MM.1S (cell line): ENCODE measurements around the gene LAMTOR1.

Source experiments
- DNase-seq: peaks from one replicate; pipeline ENCODE4 v3.0.0-alpha.2; 2015
- H2AFZ ChIP-seq: fragments of 300-600 bp; sonication (generic); 2 replicates; pipeline ENCODE4 v1.6.0; 2016; ENCODE audit warnings: antibody characterized with exemption, low read length
- H3F3A ChIP-seq: fragments of 300-600 bp; sonication (generic); 2 replicates; pipeline ENCODE4 v1.6.1; 2016; ENCODE audit warnings: mild to moderate bottlenecking, antibody characterized with exemption, low read length, moderate library complexity, mixed read lengths; ENCODE audit not compliant: insufficient read depth
- H3K27ac ChIP-seq: fragments of 300-600 bp; sonication (generic); 2 replicates; pipeline ENCODE4 v1.5.1; 2016; ENCODE audit warnings: mild to moderate bottlenecking, low read length
- H3K27me3 ChIP-seq: fragments of 300-600 bp; sonication (generic); replicated peaks from 2 replicates; pipeline ENCODE4 v1.6.0; 2016; ENCODE audit warnings: low read length; ENCODE audit not compliant: insufficient read depth
- H3K36me3 ChIP-seq: fragments of 300-600 bp; sonication (generic); replicated peaks from 2 replicates; pipeline ENCODE4 v1.6.1; 2016; ENCODE audit warnings: mild to moderate bottlenecking, low read length, mixed read lengths; ENCODE audit not compliant: insufficient read depth
- H3K4me1 ChIP-seq: fragments of 300-600 bp; sonication (generic); 2 replicates; pipeline ENCODE4 v1.6.1; 2016; ENCODE audit warnings: low read length, mixed read lengths
- H3K4me2 ChIP-seq: fragments of 300-600 bp; sonication (generic); 2 replicates; pipeline ENCODE4 v1.6.0; 2016; ENCODE audit warnings: low read depth, low read length
- H3K4me3 ChIP-seq: fragments of 300-600 bp; sonication (generic); 2 replicates; pipeline ENCODE4 v1.5.1; 2016; ENCODE audit warnings: low read length, mixed read lengths
- H3K79me2 ChIP-seq: fragments of 300-600 bp; sonication (generic); 2 replicates; pipeline ENCODE4 v1.6.1; 2016; ENCODE audit warnings: mixed run types, low read length, mixed read lengths
- H3K9ac ChIP-seq: fragments of 300-600 bp; sonication (generic); 2 replicates; pipeline ENCODE4 v1.6.1; 2016; ENCODE audit warnings: low read length, mixed read lengths
- H3K9me2 ChIP-seq: fragments of 300-600 bp; sonication (generic); replicated peaks from 2 replicates; pipeline ENCODE4 v1.6.1; 2016; ENCODE audit warnings: mild to moderate bottlenecking, low read length, mixed read lengths; ENCODE audit not compliant: insufficient read depth
- H3K9me3 ChIP-seq: fragments of 300-600 bp; sonication (generic); replicated peaks from 2 replicates; pipeline ENCODE4 v1.6.1; 2016; ENCODE audit warnings: mild to moderate bottlenecking, low read length, mixed read lengths; ENCODE audit not compliant: insufficient read depth
- H4K20me1 ChIP-seq: fragments of 300-600 bp; sonication (generic); 2 replicates; pipeline ENCODE4 v1.6.1; 2016; ENCODE audit warnings: mild to moderate bottlenecking, low read length, moderate library complexity, mixed read lengths; ENCODE audit not compliant: insufficient read depth
- CTCF ChIP-seq: fragments of 300-600 bp; sonication (generic); IDR thresholded peaks from 2 replicates; pipeline ENCODE4 v1.5.1; 2016; ENCODE audit warnings: antibody characterized with exemption, low read length, mixed read lengths
- EZH2 ChIP-seq: fragments of 300-600 bp; sonication (generic); optimal IDR thresholded peaks from 2 replicates; pipeline ENCODE3; 2017; ENCODE audit warnings: low read depth, mild to moderate bottlenecking, antibody characterized with exemption, low read length, mixed read lengths
- EZH2phosphoT487 ChIP-seq: fragments of 300-600 bp; sonication (generic); IDR thresholded peaks from 2 replicates; pipeline ENCODE4 v1.6.1; 2018; ENCODE audit warnings: antibody characterized with exemption, low read length

The LAMTOR1 gene

GRCh38 chr11:72140661-72141060 lies 37.6 kb upstream of the LAMTOR1 start:
- DNase-seq: no peak
- Histone ChIP-seq H3K4me2 (no peak overlapping the region), H3K27ac (no peak overlapping the region), H3K9me3 (no peaks in the 10 kb centered on the region), H3K79me2 (no peaks in the 10 kb centered on the region), H2AFZ (no peak overlapping the region), H3K36me3 (no peaks in the 10 kb centered on the region), H3K9ac (no peak overlapping the region), H3K9me2 (no peaks in the 10 kb centered on the region), H4K20me1 (no peaks in the 10 kb centered on the region), H3K4me3 (no peak overlapping the region), H3K27me3 (no peaks in the 10 kb centered on the region), H3K4me1 (no peaks in the 10 kb centered on the region), H3F3A (no peaks in the 10 kb centered on the region)
- TF ChIP-seq EZH2phosphoT487: no peak

- no peak overlapping the region for H3K9ac ChIP-seq
- TF ChIP-seq EZH2phosphoT487 (no peak), EZH2 (no peak), CTCF (no peak)
- no peaks in the 10 kb centered on the region for H3K36me3 ChIP-seq
- H2AFZ ChIP-seq: no peak overlapping the region
- no peaks in the 10 kb centered on the region for H4K20me1 ChIP-seq
- no peaks in the 10 kb centered on the region for H3K27me3 ChIP-seq
- no peaks in the 10 kb centered on the region for H3K9me3 ChIP-seq
- H3K4me1 ChIP-seq: no peaks in the 10 kb centered on the region
- no peak overlapping the region for H3K4me2 ChIP-seq
- H3K79me2 ChIP-seq: no peaks in the 10 kb centered on the region
- H3K27ac ChIP-seq: no peak overlapping the region
- no peak for DNase-seq
- H3K4me3 ChIP-seq: no peak overlapping the region
- H3K9me2 ChIP-seq: no peaks in the 10 kb centered on the region
- no peaks in the 10 kb centered on the region for H3F3A ChIP-seq
These were observed 36.4 kb upstream of the LAMTOR1 start for GRCh38 chr11:72139500-72139899.

- Histone ChIP-seq H3F3A (no peaks in the 10 kb centered on the region), H3K9me3 (no peaks in the 10 kb centered on the region), H3K9me2 (no peaks in the 10 kb centered on the region), H3K4me1 (no peaks in the 10 kb centered on the region), H3K9ac (no peak overlapping the region), H3K4me3 (no peak overlapping the region), H3K36me3 (no peaks in the 10 kb centered on the region), H3K4me2 (no peak overlapping the region), H4K20me1 (no peaks in the 10 kb centered on the region), H3K27ac (no peak overlapping the region), H3K27me3 (no peaks in the 10 kb centered on the region), H2AFZ (no peak overlapping the region), H3K79me2 (no peaks in the 10 kb centered on the region)
- TF ChIP-seq CTCF (no peak), EZH2phosphoT487 (no peak), EZH2 (no peak)
- no peak for DNase-seq
These were observed 35.8 kb upstream of the LAMTOR1 start for GRCh38 chr11:72138821-72139390.

GRCh38 chr11:72136684-72137262 lies 33.7 kb upstream of the LAMTOR1 start:
- H3K9me2 ChIP-seq: no peaks in the 10 kb centered on the region
- H3K79me2 ChIP-seq: no peaks in the 10 kb centered on the region

More at GRCh38 chr11:72136684-72137262, 33.7 kb upstream of the LAMTOR1 start:
- no peaks in the 10 kb centered on the region for H3K36me3 ChIP-seq
- no peak overlapping the region for H3K4me2 ChIP-seq
- no peaks in the 10 kb centered on the region for H3K9me3 ChIP-seq
- H3K4me1 ChIP-seq: no peaks in the 10 kb centered on the region
- no peak overlapping the region for H2AFZ ChIP-seq
- no peak for DNase-seq
- H3K9ac ChIP-seq: no peak overlapping the region
- no peaks in the 10 kb centered on the region for H4K20me1 ChIP-seq
- no peak overlapping the region for H3K27ac ChIP-seq
- no peaks in the 10 kb centered on the region for H3K27me3 ChIP-seq
- no peak overlapping the region for H3K4me3 ChIP-seq
- H3F3A ChIP-seq: no peaks in the 10 kb centered on the region
- no peak for TF ChIP-seq EZH2
- TF ChIP-seq EZH2phosphoT487: no peak
- no peak for TF ChIP-seq CTCF
